K562 (cell line): Measurements from ENCODE around the gene TMEM101. TPM values are rescaled to one million over a fixed set of nuclear protein-coding genes. Genes with fewer than 3 reads are reported as not detected.

Source experiments
- ATAC-seq: fragments of 200-7000 bp; cut with Tn5 transposase; 3 replicates; pipeline ENCODE4 v1.9.1; 2020; ENCODE audit warnings: moderate library complexity
- BruUV-seq: library from RNA; stranded (reverse); fragments of 400-500 nt; replicated peaks from 2 replicates; lab custom pipeline; 2021; lab: Mats Ljungman, UMichigan
- CTCF ChIA-PET: fragments of 300-600 bp; formaldehyde crosslinking; extraction: SDS; loops from one replicate; lab custom pipeline; 2021; ENCODE audit warnings: low intra/inter-chr PET ratio; lab: Yijun Ruan, JAX
- POLR2A ChIA-PET: fragments of 300-600, 350-650 bp; sonication (Branson Sonifier 250); formaldehyde crosslinking; extraction: SDS; loops from one replicate; lab custom pipeline; 2021; ENCODE audit warnings: antibody characterized with exemption, inconsistent platforms; lab: Yijun Ruan, JAX
- DNase-seq, 4 experiments: peaks; one replicate each; pipeline versions ENCODE4 v3.0.0 to v3.0.0-alpha.2; 2011 to 2018; ENCODE audit warnings: low spot score in 3 of 4, mixed read lengths in 3 of 4; ENCODE audit errors: extremely low read depth in 1 of 4
- FAIRE-seq: peaks from 2 replicates; lab custom pipeline; 2011; peaks lifted over from hg19 to GRCh38; lab: Jason Lieb, UNC
- H2AFZ ChIP-seq: 2 replicates; pipeline ENCODE4 v1.6.0; 2011; ENCODE audit warnings: low read depth, low read length, control low read depth, inconsistent platforms
- H3K27ac ChIP-seq: fragments of 200-600 bp; 3 replicates; pipeline ENCODE4 v1.8.0; 2011; ENCODE audit warnings: low read depth, mild to moderate bottlenecking, control low read depth, inconsistent platforms, low read length, moderate library complexity, mixed read lengths; ENCODE audit errors: extremely low read depth
- H3K27me3 ChIP-seq, 2 experiments: fragments of 300-600 bp in 1 of 2; 2 replicates in 1 of 2; 3 replicates in 1 of 2; pipeline versions ENCODE4 v1.6.0 to v1.8.0; 2011; ENCODE audit warnings: inconsistent platforms in 2 of 2, low read length in 2 of 2, mild to moderate bottlenecking in 1 of 2, mixed read lengths in 1 of 2, moderate library complexity in 1 of 2; ENCODE audit not compliant: control insufficient read depth in 2 of 2, insufficient read depth in 2 of 2
- H3K36me3 ChIP-seq: fragments of 300-600 bp; 3 replicates; pipeline ENCODE4 v1.8.0; 2011; ENCODE audit warnings: mild to moderate bottlenecking, low read length, inconsistent platforms; ENCODE audit not compliant: control insufficient read depth, insufficient read depth
- H3K4me1 ChIP-seq, 2 experiments: fragments of 200-600 bp in 1 of 2; replicated peaks in 1 of 2; 2 replicates in 1 of 2; 3 replicates in 1 of 2; pipeline versions ENCODE4 v1.5.1 to v1.8.0; 2011; ENCODE audit warnings: inconsistent platforms in 2 of 2, low read length in 2 of 2, mild to moderate bottlenecking in 1 of 2, mixed read lengths in 1 of 2, moderate library complexity in 1 of 2; ENCODE audit not compliant: control insufficient read depth in 2 of 2, insufficient read depth in 2 of 2
- H3K4me2 ChIP-seq: 2 replicates; pipeline ENCODE4 v1.6.1; 2011; ENCODE audit warnings: low read length, control low read depth, inconsistent platforms, mixed read lengths; ENCODE audit not compliant: insufficient read depth
- H3K4me3 ChIP-seq: fragments of 200-600 bp; sonication (generic), shearing (Covaris generic); 2 replicates; pipeline ENCODE4 v1.5.1; 2016; ENCODE audit warnings: control low read depth, inconsistent platforms
- H3K79me2 ChIP-seq: fragments of 200-600 bp; 3 replicates; pipeline ENCODE4 v1.8.0; 2011; ENCODE audit warnings: low read length, inconsistent platforms; ENCODE audit not compliant: control insufficient read depth, insufficient read depth
- H3K9ac ChIP-seq, 2 experiments: 2 replicates each; pipeline versions ENCODE4 v1.6.0 to v1.6.1; 2011; ENCODE audit warnings: low read depth in 2 of 2, low read length in 2 of 2, control low read depth in 1 of 2, inconsistent platforms in 1 of 2, mild to moderate bottlenecking in 1 of 2, mixed read lengths in 1 of 2; ENCODE audit not compliant: insufficient read depth in 1 of 2
- H3K9me1 ChIP-seq: one replicate; pipeline ENCODE4 v1.6.0; 2011; ENCODE audit warnings: inconsistent platforms, mild to moderate bottlenecking, low read length, moderate library complexity; ENCODE audit not compliant: control insufficient read depth, insufficient read depth
- H3K9me3 ChIP-seq: replicated peaks from 2 replicates; pipeline ENCODE4 v1.5.1; 2011; ENCODE audit warnings: low read depth, low read length, inconsistent platforms; ENCODE audit not compliant: control insufficient read depth, insufficient read depth
- H4K20me1 ChIP-seq: replicated peaks from 2 replicates; pipeline ENCODE4 v1.6.1; 2011; ENCODE audit warnings: low read length, inconsistent platforms, mixed read lengths; ENCODE audit not compliant: control insufficient read depth, insufficient read depth
- CTCF ChIP-seq, 3 experiments: IDR thresholded peaks in 2 of 3; conservative IDR thresholded peaks in 1 of 3; 2 replicates each; pipeline ENCODE4 v1.5.1; 2011 to 2012; ENCODE audit warnings: low read length in 3 of 3, mild to moderate bottlenecking in 3 of 3, control low read depth in 2 of 3, improper control_type of control experiment in 1 of 3, inconsistent platforms in 1 of 3, low read depth in 1 of 3, mixed read lengths in 1 of 3, moderate library complexity in 1 of 3; ENCODE audit not compliant: insufficient read depth in 2 of 3
- CTCFL ChIP-seq: IDR thresholded peaks from 2 replicates; pipeline ENCODE4 v1.6.1; 2011; ENCODE audit warnings: borderline replicate concordance, low read depth, mild to moderate bottlenecking, moderate library complexity, low read length; ENCODE audit not compliant: insufficient read depth, poor library complexity, severe bottlenecking
- ETS1 ChIP-seq: conservative IDR thresholded peaks from 2 replicates; pipeline ENCODE4 v1.6.1; 2011; ENCODE audit warnings: low read depth, mild to moderate bottlenecking, low read length; ENCODE audit not compliant: control insufficient read depth
- NFIC ChIP-seq: fragments of 450-650 bp; IDR thresholded peaks from 2 replicates; pipeline ENCODE4 v1.6.1; 2017; ENCODE audit warnings: mild to moderate bottlenecking, inconsistent platforms
- PRPF4 ChIP-seq: fragments of 200-400 bp; formaldehyde crosslinking; IDR thresholded peaks from one replicate; pipeline ENCODE4 v1.6.1; 2017; ENCODE audit warnings: low read length, low read depth, mild to moderate bottlenecking; ENCODE audit not compliant: insufficient read depth, poor library complexity, severe bottlenecking
- USF2 ChIP-seq: sonication (generic); formaldehyde crosslinking; IDR thresholded peaks from 2 replicates; pipeline ENCODE4 v1.5.0; 2020; ENCODE audit warnings: missing genetic modification reagents
- WGBS: fragments of 100-300 bp; shearing (Covaris generic); methylation state at CpG from one replicate; pipeline ENCODE4 v1.1.6; 2016; ENCODE audit warnings: low coverage, mixed read lengths; ENCODE audit not compliant: insufficient coverage; ENCODE audit errors: missing lambda C conversion rate; 5-methylcytosine and 5-hydroxymethylcytosine counted together
- in situ Hi-C: fragments of 300-500 bp; cut with MboI; formaldehyde crosslinking; loops from 4 replicates; pipeline ENCODE4 v1.15.0; 2018; ENCODE audit warnings: inconsistent platforms, mixed read lengths
- intact Hi-C: fragments of 100-400 bp; cut with micrococcal nuclease; formaldehyde crosslinking; loops from 2 replicates; pipeline ENCODE4 v1.14.2; 2022
- polyA plus RNA-seq, 8 experiments: library from polyadenylated mRNA; depleted of rRNA in 4 of 8; stranded (reverse) in 5 of 8; unstranded in 3 of 8; fragments of >200 nt; fragmentation: Nextera tagmentation in 2 of 8; fragmentation: Illumina TruSeq in 1 of 8; extraction: Ambion mirVana in 2 of 8; extraction: Trizol in 1 of 8; gene quantifications; 2 replicates each; pipeline versions ENCODE4 v1.2.1 to v1.2.3, GENCODE V29; 2011 to 2014; ENCODE audit warnings: inconsistent platforms in 1 of 8, missing spikeins in 1 of 8
- total RNA-seq, 7 experiments: library from RNA; depleted of rRNA in 6 of 7; stranded (reverse); fragments of >200 nt in 6 of 7; fragmentation: Illumina TruSeq in 2 of 7; extraction: Trizol in 2 of 7; gene quantifications; 2 replicates each; pipeline versions ENCODE4 v1.2.1 to v1.2.3, GENCODE V29; 2011 to 2021; ENCODE audit warnings: low replicate concordance in 1 of 7

Gene TMEM101
- total and polyA plus RNA-seq, 9 of the 15 experiments (the other 6 are each of a cell fraction or from before 2014, with no cell fraction given) = 21.2 to 110 (median 37.8) TPM

GRCh38 chr17:44012391-44012790, 2.4 kb downstream of the TMEM101 start:
- DNase-seq = no peak
- Histone ChIP-seq H3K9me1 (no peaks in the 10 kb centered on the region), H3K9ac (peak overlapping the region in 1 of 2 experiments; percentile 18; a peak in 1 of 4 replicates), H3K79me2 (peaks cover 12% of the 10 kb centered on the region; the same call in 2 of the 3 replicates), H3K27ac (no peak overlapping the region), H4K20me1 (peaks cover 6% of the 10 kb centered on the region; the same call in 1 of the 2 replicates), H3K9me3 (no peaks in the 10 kb centered on the region), H3K4me1 (peaks cover 4 to 21% of the 10 kb centered on the region in 2 experiments), H3K27me3 (no peaks in the 10 kb centered on the region), H3K4me2 (no peak overlapping the region), H3K36me3 (peaks cover 16% of the 10 kb centered on the region; the same call in 1 of the 3 replicates), H3K4me3 (no peak overlapping the region), H2AFZ (no peak overlapping the region)
- WGBS = 36% methylated on average over 3 of the region's 3 CpGs
- in situ Hi-C loops = no loop called here
- ChIA-PET POLR2A (no interaction called here), CTCF (no interaction called here)
- ATAC-seq = no peak
- intact Hi-C loops = loop anchor here (10.0 kb wide), 1 partner anchor 152 kb away; no protein-coding TSS in a partner anchor
- no TSS peak for BruUV-seq
- FAIRE-seq = no peak
- TF ChIP-seq NFIC (peak; percentile 48), CTCFL (no peak)

- ATAC-seq (no peak), FAIRE-seq (no peak), DNase-seq (no peak)
- H2AFZ ChIP-seq = no peak overlapping the region
- no peaks in the 10 kb centered on the region for H3K9me1 ChIP-seq
- H3K27ac ChIP-seq = no peak overlapping the region
- BruUV-seq = no TSS peak
- 82% methylated on average over 9 of the region's 9 CpGs for WGBS
- peaks cover 12% of the 10 kb centered on the region; the same call in 2 of the 3 replicates for H3K79me2 ChIP-seq
- H3K36me3 ChIP-seq = peaks cover 16% of the 10 kb centered on the region; the same call in 1 of the 3 replicates
- H3K27me3 ChIP-seq = no peaks in the 10 kb centered on the region
- H3K4me3 ChIP-seq = no peak overlapping the region
- peaks cover 4 to 25% of the 10 kb centered on the region in 2 experiments for H3K4me1 ChIP-seq
- H4K20me1 ChIP-seq = peaks cover 11% of the 10 kb centered on the region; the same call in 1 of the 2 replicates
- no peaks in the 10 kb centered on the region for H3K9me3 ChIP-seq
- POLR2A ChIA-PET = no interaction called here
- CTCF ChIA-PET = no interaction called here
- intact Hi-C loops = loop anchor here (10.0 kb wide), 1 partner anchor 153 kb away; no protein-coding TSS in a partner anchor
- in situ Hi-C loops = no loop called here
- H3K9ac ChIP-seq = peak overlapping the region in 1 of 2 experiments; percentile 6; a peak in 1 of 4 replicates
- no peak overlapping the region for H3K4me2 ChIP-seq
- TF ChIP-seq ETS1 (no peak), USF2 (CRISPR knock-in tag) (no peak), PRPF4 (no peak), CTCF (IDR thresholded peaks at IDR 0.05 in 2 of 3, conservative IDR thresholded peaks at IDR 0.05 in 1 of 3; ENCODE audit: insufficient read depth in 2 of 3, low read depth in 1 of 3, low read length in 3 of 3) (no peak)
Measured at GRCh38 chr17:44011876-44012275, 2.9 kb downstream of the TMEM101 start.
